Effector CD8-positive, alpha-beta T cell (primary cell): ENCODE data around the gene WFDC8.

Experiments used
- DNase-seq: peaks from one replicate; lab custom pipeline; 2025; lab: John Stamatoyannopoulos, UW

WFDC8 gene

GRCh38 chr20:45548410-45548809, 30.7 kb downstream of the WFDC8 start:
- no peak for DNase-seq

GRCh38 chr20:45547206-45547770, 31.8 kb downstream of the WFDC8 start, which contains the start of gene EPPIN:
EPPIN (minus strand) TSS chr20:45547401; CDS start chr20:45547357, 44 bp downstream.
- DNase-seq, result no peak

- DNase-seq, result no peak
Measured at GRCh38 chr20:45545754-45546453, 33.2 kb downstream of the WFDC8 start.

- no peak for DNase-seq
Measured at GRCh38 chr20:45545351-45545750, 33.7 kb downstream of the WFDC8 start.

- DNase-seq, result no peak
Measured at GRCh38 chr20:45539382-45539781, 39.7 kb downstream of the WFDC8 start, which contains the start of gene WFDC6. WFDC6 (minus strand) TSS chr20:45539482; CDS start chr20:45539407, 75 bp downstream.

GRCh38 chr20:45538209-45538799, 40.8 kb downstream of the WFDC8 start:
- no peak for DNase-seq

- no peak for DNase-seq
Measured at GRCh38 chr20:45527294-45527693, 51.8 kb downstream of the WFDC8 start.

GRCh38 chr20:45523821-45524220, 55.3 kb downstream of the WFDC8 start:
- DNase-seq, result no peak

- no peak for DNase-seq
Measured at GRCh38 chr20:45518282-45518681, 60.8 kb downstream of the WFDC8 start.

- no peak for DNase-seq
Measured at GRCh38 chr20:45515147-45515913, 63.8 kb downstream of the WFDC8 start, which contains the start of gene SPINT3. SPINT3 (minus strand) TSS chr20:45515622; CDS start chr20:45515608, 14 bp downstream.

- no peak for DNase-seq
Measured at GRCh38 chr20:45510242-45510862, 68.7 kb downstream of the WFDC8 start.

- DNase-seq, result no peak
Measured at GRCh38 chr20:45509091-45509490, 70.0 kb downstream of the WFDC8 start.

- no peak for DNase-seq
Measured at GRCh38 chr20:45508068-45508886, 70.8 kb downstream of the WFDC8 start.

- no peak for DNase-seq
Measured at GRCh38 chr20:45507011-45507820, 71.9 kb downstream of the WFDC8 start.

GRCh38 chr20:45506398-45506797, 72.7 kb downstream of the WFDC8 start:
- DNase-seq, result no peak

- DNase-seq, result no peak
Measured at GRCh38 chr20:45503403-45503802, 75.7 kb downstream of the WFDC8 start.

- no peak for DNase-seq
Measured at GRCh38 chr20:45502561-45502960, 76.5 kb downstream of the WFDC8 start.
